GM10266 (cell line): ENCODE results near the gene PTGER2.

ENCODE experiments used
- DNase-seq: peaks from one replicate; pipeline ENCODE4 v3.0.0; 2012; ENCODE audit errors: extremely low spot score
- TF ChIP-seq, protein P1 (sequence below): IDR thresholded peaks from 2 replicates; pipeline ENCODE4 v1.5.1; 2012; ENCODE audit warnings: mild to moderate bottlenecking, low read depth; ENCODE audit not compliant: control insufficient read depth, insufficient read depth; ENCODE audit errors: missing control alignments

Gene PTGER2

DNA sequence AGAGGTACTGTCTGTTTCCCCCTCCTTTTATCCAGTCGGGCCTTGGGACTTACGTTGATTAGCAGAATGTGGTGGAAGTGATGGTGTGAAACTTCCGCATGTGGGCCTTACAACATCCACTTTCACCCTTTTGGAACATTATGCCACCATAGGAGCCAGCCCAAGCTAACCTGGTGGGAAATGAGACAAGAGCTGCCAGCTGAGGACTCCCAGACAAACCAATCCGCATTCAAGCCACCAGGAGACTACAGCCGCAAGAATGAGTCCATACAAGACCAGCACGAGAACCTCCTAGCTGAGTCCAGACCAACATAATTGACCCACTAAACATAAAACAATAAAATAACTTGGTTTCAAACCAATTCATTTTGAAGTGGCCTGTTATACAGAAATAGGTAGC lies 9.1 kb upstream of the PTGER2 start:
- TF ChIP-seq, protein P1, sequence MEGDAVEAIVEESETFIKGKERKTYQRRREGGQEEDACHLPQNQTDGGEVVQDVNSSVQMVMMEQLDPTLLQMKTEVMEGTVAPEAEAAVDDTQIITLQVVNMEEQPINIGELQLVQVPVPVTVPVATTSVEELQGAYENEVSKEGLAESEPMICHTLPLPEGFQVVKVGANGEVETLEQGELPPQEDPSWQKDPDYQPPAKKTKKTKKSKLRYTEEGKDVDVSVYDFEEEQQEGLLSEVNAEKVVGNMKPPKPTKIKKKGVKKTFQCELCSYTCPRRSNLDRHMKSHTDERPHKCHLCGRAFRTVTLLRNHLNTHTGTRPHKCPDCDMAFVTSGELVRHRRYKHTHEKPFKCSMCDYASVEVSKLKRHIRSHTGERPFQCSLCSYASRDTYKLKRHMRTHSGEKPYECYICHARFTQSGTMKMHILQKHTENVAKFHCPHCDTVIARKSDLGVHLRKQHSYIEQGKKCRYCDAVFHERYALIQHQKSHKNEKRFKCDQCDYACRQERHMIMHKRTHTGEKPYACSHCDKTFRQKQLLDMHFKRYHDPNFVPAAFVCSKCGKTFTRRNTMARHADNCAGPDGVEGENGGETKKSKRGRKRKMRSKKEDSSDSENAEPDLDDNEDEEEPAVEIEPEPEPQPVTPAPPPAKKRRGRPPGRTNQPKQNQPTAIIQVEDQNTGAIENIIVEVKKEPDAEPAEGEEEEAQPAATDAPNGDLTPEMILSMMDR: no peak
- DNase-seq: no peak

DNA sequence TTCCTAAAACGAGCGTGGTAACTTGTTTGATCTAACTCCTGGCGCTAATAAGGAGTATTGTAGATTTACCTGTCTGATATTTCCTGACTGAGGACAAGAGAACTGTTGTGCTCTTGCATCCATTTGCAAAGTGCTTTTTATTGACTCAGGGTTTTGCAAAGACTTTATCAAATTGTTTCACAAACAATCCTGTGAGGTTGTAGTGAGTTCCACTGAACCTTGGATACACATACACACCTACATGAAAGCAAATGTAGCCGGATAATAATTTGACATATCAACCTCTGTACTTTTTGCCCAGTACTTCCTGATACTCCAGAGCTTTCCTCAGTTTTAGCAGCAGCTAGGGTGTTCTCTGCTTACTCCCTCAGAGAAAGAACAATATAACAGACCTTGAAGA lies 6.7 kb upstream of the PTGER2 start:
- DNase-seq: no peak
- TF ChIP-seq, protein P1: no peak

- no peak for DNase-seq
Observed at GRCh38 chr14:52307905-52308304, 6.2 kb upstream of the PTGER2 start.

DNA sequence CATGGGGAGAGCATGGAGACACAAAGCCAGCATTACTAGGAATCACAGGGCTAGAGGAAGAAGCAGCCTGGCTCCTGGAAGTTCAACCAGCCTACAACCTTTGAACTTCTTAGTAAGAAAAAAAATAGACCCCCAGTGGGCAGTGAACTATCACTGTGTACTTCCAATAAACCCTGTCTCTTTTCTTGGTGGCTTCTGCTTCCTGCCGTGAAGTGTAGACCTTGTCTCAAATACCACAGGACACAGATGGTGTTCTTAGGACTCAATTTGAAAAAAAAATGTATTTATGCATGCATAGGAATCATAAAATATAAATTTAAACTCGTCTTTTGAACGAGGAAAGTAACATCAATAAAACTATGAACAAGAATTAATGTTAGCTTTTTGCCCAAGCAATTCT lies 3.6 kb upstream of the PTGER2 start:
- TF ChIP-seq, protein P1: no peak
- DNase-seq: no peak

More at GRCh38 chr14:52307905-52308304, 6.2 kb upstream of the PTGER2 start:
- TF ChIP-seq, protein P1: no peak

GRCh38 chr14:52312931-52313355 lies 1.2 kb upstream of the PTGER2 start:
- TF ChIP-seq, protein P1: no peak

GRCh38 chr14:52313462-52313861 lies 650 bp upstream of the PTGER2 start:
- TF ChIP-seq, protein P1: no peak

More at GRCh38 chr14:52312931-52313355, 1.2 kb upstream of the PTGER2 start:
- DNase-seq: no peak

DNA sequence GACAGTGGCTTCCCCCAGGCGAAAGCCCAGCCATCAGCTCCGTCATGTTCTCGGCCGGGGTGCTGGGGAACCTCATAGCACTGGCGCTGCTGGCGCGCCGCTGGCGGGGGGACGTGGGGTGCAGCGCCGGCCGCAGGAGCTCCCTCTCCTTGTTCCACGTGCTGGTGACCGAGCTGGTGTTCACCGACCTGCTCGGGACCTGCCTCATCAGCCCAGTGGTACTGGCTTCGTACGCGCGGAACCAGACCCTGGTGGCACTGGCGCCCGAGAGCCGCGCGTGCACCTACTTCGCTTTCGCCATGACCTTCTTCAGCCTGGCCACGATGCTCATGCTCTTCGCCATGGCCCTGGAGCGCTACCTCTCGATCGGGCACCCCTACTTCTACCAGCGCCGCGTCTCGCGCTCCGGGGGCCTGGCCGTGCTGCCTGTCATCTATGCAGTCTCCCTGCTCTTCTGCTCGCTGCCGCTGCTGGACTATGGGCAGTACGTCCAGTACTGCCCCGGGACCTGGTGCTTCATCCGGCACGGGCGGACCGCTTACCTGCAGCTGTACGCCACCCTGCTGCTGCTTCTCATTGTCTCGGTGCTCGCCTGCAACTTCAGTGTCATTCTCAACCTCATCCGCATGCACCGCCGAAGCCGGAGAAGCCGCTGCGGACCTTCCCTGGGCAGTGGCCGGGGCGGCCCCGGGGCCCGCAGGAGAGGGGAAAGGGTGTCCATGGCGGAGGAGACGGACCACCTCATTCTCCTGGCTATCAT lies 663 bp downstream of the PTGER2 start:
- no peak for DNase-seq

More at GRCh38 chr14:52313462-52313861, 650 bp upstream of the PTGER2 start:
- DNase-seq: no peak

More for the DNA sequence above, 663 bp downstream of the PTGER2 start:
- TF ChIP-seq, protein P1: no peak
